SK-N-SH treated with all-trans-retinoic acid at 6 μM for 48 hours (cell line): ENCODE measurements around the gene PGAM1.

Experiments used
- ATAC-seq: fragments of 200-7000 bp; cut with Tn5 transposase; 3 replicates; pipeline ENCODE4 v1.9.1; 2020; ENCODE audit warnings: mild to moderate bottlenecking, moderate library complexity
- BACH2 ChIP-seq: fragments of 250-450 bp; sonication (Bioruptor Pico); IDR thresholded peaks from 2 replicates; pipeline ENCODE4 v1.9.0; 2021; ENCODE audit warnings: mild to moderate bottlenecking, borderline replicate concordance
- CREB5 ChIP-seq: fragments of 250-450 bp; sonication (Bioruptor Pico); IDR thresholded peaks from 2 replicates; pipeline ENCODE4 v1.5.1; 2020; ENCODE audit warnings: low read depth, mild to moderate bottlenecking, moderate library complexity
- CSDC2 ChIP-seq: fragments of 250-450 bp; sonication (Bioruptor Pico); IDR thresholded peaks from 2 replicates; pipeline ENCODE4 v1.5.0; 2020; ENCODE audit warnings: mild to moderate bottlenecking, moderate library complexity
- ESRRG ChIP-seq: fragments of 250-450 bp; sonication (Bioruptor Pico); IDR thresholded peaks from 2 replicates; pipeline ENCODE4 v1.6.1; 2021; ENCODE audit warnings: mild to moderate bottlenecking
- GLIS3 ChIP-seq: fragments of 250-450 bp; sonication (Bioruptor Pico); IDR thresholded peaks from 2 replicates; pipeline ENCODE4 v1.5.0; 2020; ENCODE audit warnings: mild to moderate bottlenecking, moderate library complexity
- ISL1 ChIP-seq: fragments of 250-450 bp; sonication (Bioruptor Pico); IDR thresholded peaks from 2 replicates; pipeline ENCODE4 v2.1.2; 2022; ENCODE audit warnings: mild to moderate bottlenecking, moderate library complexity
- OSR1 ChIP-seq: fragments of 250-450 bp; sonication (Bioruptor Pico); IDR thresholded peaks from 2 replicates; pipeline ENCODE4 v1.8.0; 2022; ENCODE audit warnings: moderate library complexity, mild to moderate bottlenecking, inconsistent platforms
- PATZ1 ChIP-seq: fragments of 250-450 bp; sonication (Bioruptor Pico); IDR thresholded peaks from 2 replicates; pipeline ENCODE4 v1.8.0; 2020; ENCODE audit warnings: mild to moderate bottlenecking, moderate library complexity, borderline replicate concordance
- POU6F1 ChIP-seq: fragments of 250-450 bp; sonication (Bioruptor Pico); IDR thresholded peaks from 2 replicates; pipeline ENCODE4 v1.8.0; 2021; ENCODE audit warnings: low read depth, mild to moderate bottlenecking, moderate library complexity, borderline replicate concordance
- PPARA ChIP-seq: fragments of 250-450 bp; sonication (Bioruptor Pico); IDR thresholded peaks from 2 replicates; pipeline ENCODE4 v1.5.0; 2020; ENCODE audit warnings: mild to moderate bottlenecking, borderline replicate concordance
- RARB ChIP-seq: fragments of 250-450 bp; sonication (Bioruptor Pico); IDR thresholded peaks from 2 replicates; pipeline ENCODE4 v1.8.0; 2021; ENCODE audit warnings: mild to moderate bottlenecking, moderate library complexity
- SNAI2 ChIP-seq: fragments of 250-450 bp; sonication (Bioruptor Pico); IDR thresholded peaks from 2 replicates; pipeline ENCODE4 v1.5.0; 2020; ENCODE audit warnings: mild to moderate bottlenecking, moderate library complexity
- TCF4 ChIP-seq: fragments of 250-450 bp; sonication (Bioruptor Pico); IDR thresholded peaks from 2 replicates; pipeline ENCODE4 v1.8.0; 2021; ENCODE audit warnings: mild to moderate bottlenecking, moderate library complexity, borderline replicate concordance
- TOX ChIP-seq: fragments of 250-450 bp; sonication (Bioruptor Pico); IDR thresholded peaks from 2 replicates; pipeline ENCODE4 v1.8.0; 2021; ENCODE audit warnings: mild to moderate bottlenecking, moderate library complexity, borderline replicate concordance
- TSHZ2 ChIP-seq: fragments of 250-450 bp; sonication (Bioruptor Pico); IDR thresholded peaks from 2 replicates; pipeline ENCODE4 v1.5.0; 2020; ENCODE audit warnings: mild to moderate bottlenecking, moderate library complexity
- ZC3H10 ChIP-seq: fragments of 250-450 bp; sonication (Bioruptor Pico); IDR thresholded peaks from 2 replicates; pipeline ENCODE4 v1.5.1; 2021; ENCODE audit warnings: mild to moderate bottlenecking, moderate library complexity
- ZFP30 ChIP-seq: fragments of 450-650 bp; formaldehyde crosslinking; IDR thresholded peaks from 2 replicates; pipeline ENCODE4 v1.5.0; 2022; ENCODE audit warnings: mild to moderate bottlenecking, moderate library complexity
- ZNF565 ChIP-seq: fragments of 450-650 bp; formaldehyde crosslinking; conservative IDR thresholded peaks from 2 replicates; pipeline ENCODE4 v1.5.0; 2020; ENCODE audit warnings: low read depth, mild to moderate bottlenecking, moderate library complexity
- ZNF70 ChIP-seq: fragments of 450-650 bp; formaldehyde crosslinking; IDR thresholded peaks from 2 replicates; pipeline ENCODE4 v1.5.0; 2020; ENCODE audit warnings: mild to moderate bottlenecking, moderate library complexity
- ZNF8 ChIP-seq: fragments of 450-650 bp; formaldehyde crosslinking; IDR thresholded peaks from 2 replicates; pipeline ENCODE4 v1.5.0; 2020; ENCODE audit warnings: mild to moderate bottlenecking, moderate library complexity

PGAM1 gene

GRCh38 chr10:97451605-97452004 is 25.6 kb downstream of the PGAM1 start:
- no peak for TF ChIP-seq ZFP30 (CRISPR knock-in tag)
- no peak for TF ChIP-seq OSR1
- TF ChIP-seq BACH2, result no peak
- no peak for TF ChIP-seq SNAI2
- no peak for TF ChIP-seq ZNF70
- no peak for TF ChIP-seq GLIS3
- no peak for TF ChIP-seq TCF4
- no peak for TF ChIP-seq CREB5
- no peak for TF ChIP-seq TOX (CRISPR knock-in tag)
- no peak for TF ChIP-seq ESRRG (CRISPR knock-in tag)
- TF ChIP-seq PATZ1 (CRISPR knock-in tag), result no peak
- TF ChIP-seq ZNF8 (CRISPR knock-in tag), result no peak
- TF ChIP-seq ISL1 (CRISPR knock-in tag), result no peak
- TF ChIP-seq ZNF565, result no peak
- ATAC-seq, result no peak

- TF ChIP-seq SNAI2, result no peak
- no peak for TF ChIP-seq ZNF565
- TF ChIP-seq RARB (CRISPR knock-in tag), result no peak
- TF ChIP-seq CSDC2 (CRISPR knock-in tag), result no peak
- TF ChIP-seq CREB5, result no peak
- TF ChIP-seq TCF4, result no peak
- TF ChIP-seq BACH2, result no peak
- no peak for TF ChIP-seq ISL1 (CRISPR knock-in tag)
- no peak for TF ChIP-seq PPARA (CRISPR knock-in tag)
- TF ChIP-seq TOX (CRISPR knock-in tag), result no peak
- TF ChIP-seq ESRRG (CRISPR knock-in tag), result no peak
Observed at GRCh38 chr10:97452352-97452751, 26.4 kb downstream of the PGAM1 start.

GRCh38 chr10:97454330-97455036 is 28.5 kb downstream of the PGAM1 start:
- ATAC-seq, result peak; percentile 6; the same call in 1 of the 3 replicates

More at GRCh38 chr10:97452352-97452751, 26.4 kb downstream of the PGAM1 start:
- no peak for ATAC-seq

GRCh38 chr10:97456034-97456685 is 30.2 kb downstream of the PGAM1 start:
- ATAC-seq, result no peak
- TF ChIP-seq ESRRG (CRISPR knock-in tag) (no peak), TSHZ2 (CRISPR knock-in tag) (no peak), POU6F1 (no peak), PATZ1 (CRISPR knock-in tag) (no peak), BACH2 (no peak), ZNF8 (CRISPR knock-in tag) (no peak), TCF4 (no peak), GLIS3 (no peak)

More at GRCh38 chr10:97454330-97455036, 28.5 kb downstream of the PGAM1 start:
- no peak for TF ChIP-seq ZC3H10
- no peak for TF ChIP-seq POU6F1
- no peak for TF ChIP-seq BACH2
- TF ChIP-seq ZFP30 (CRISPR knock-in tag), result no peak
- TF ChIP-seq SNAI2, result no peak
- no peak for TF ChIP-seq ZNF8 (CRISPR knock-in tag)
